ENCODE measurements around the gene RNPS1. TPM values are rescaled to one million over a fixed set of nuclear protein-coding genes. Genes with fewer than 3 reads are reported as not detected.

Gene RNPS1
- total RNA-seq, 1 experiment from 2014 or later: 250 TPM

DNA sequence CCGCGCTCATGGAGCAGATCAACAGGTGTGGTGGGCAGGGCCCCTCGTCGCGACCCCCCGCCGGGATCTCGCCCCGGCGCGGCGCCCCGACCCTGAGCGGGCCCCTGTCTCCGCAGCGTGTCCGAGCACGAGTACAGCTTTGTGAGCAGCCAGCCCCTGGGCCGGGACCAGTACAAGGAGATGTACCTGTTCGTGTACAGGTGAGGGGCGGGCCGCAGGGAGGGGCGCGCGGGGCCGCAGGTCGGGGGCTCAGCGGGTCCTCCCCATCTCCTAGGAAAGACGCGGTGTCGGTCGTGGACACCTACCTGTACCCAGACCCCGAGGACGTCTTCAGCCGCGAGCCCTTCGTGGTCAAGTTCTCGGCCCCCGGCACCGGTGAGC lies 30.8 kb downstream of the RNPS1 start:
- DNase-seq: no peak
- Histone ChIP-seq H3K9me2 (ENCODE audit: insufficient read depth) (no peaks in the 10 kb centered on the region), H3K27me3 (ENCODE audit: insufficient read depth, low read depth) (no peaks in the 10 kb centered on the region), H3K4me2 (no peak overlapping the region), H3K27ac (no peak overlapping the region), H4K20me1 (ENCODE audit: insufficient read depth) (peaks cover 17% of the 10 kb centered on the region; the same call in 1 of the 2 replicates), H3K4me3 (no peak overlapping the region), H3K36me3 (ENCODE audit: low read depth) (no peaks in the 10 kb centered on the region; the same call in 1 of the 2 replicates), H3K9me3 (ENCODE audit: insufficient read depth, low read depth) (no peaks in the 10 kb centered on the region), H2AFZ (no peak overlapping the region), H3K79me2 (ENCODE audit: low read depth) (no peaks in the 10 kb centered on the region), H3F3A (ENCODE audit: insufficient read depth, low read depth) (peaks cover 32% of the 10 kb centered on the region), H3K4me1 (replicated peaks; ENCODE audit: insufficient read depth) (no peaks in the 10 kb centered on the region)
- ChIA-PET CTCF (no interaction called here), POLR2A (ENCODE audit: unreplicated experiment) (no interaction called here)
- no TSS peak for BruUV-seq (replicated peaks)
- no peak for TF ChIP-seq EZH2 (IDR thresholded peaks at IDR 0.05; ENCODE audit: low read depth)
- TF ChIP-seq, protein P1, sequence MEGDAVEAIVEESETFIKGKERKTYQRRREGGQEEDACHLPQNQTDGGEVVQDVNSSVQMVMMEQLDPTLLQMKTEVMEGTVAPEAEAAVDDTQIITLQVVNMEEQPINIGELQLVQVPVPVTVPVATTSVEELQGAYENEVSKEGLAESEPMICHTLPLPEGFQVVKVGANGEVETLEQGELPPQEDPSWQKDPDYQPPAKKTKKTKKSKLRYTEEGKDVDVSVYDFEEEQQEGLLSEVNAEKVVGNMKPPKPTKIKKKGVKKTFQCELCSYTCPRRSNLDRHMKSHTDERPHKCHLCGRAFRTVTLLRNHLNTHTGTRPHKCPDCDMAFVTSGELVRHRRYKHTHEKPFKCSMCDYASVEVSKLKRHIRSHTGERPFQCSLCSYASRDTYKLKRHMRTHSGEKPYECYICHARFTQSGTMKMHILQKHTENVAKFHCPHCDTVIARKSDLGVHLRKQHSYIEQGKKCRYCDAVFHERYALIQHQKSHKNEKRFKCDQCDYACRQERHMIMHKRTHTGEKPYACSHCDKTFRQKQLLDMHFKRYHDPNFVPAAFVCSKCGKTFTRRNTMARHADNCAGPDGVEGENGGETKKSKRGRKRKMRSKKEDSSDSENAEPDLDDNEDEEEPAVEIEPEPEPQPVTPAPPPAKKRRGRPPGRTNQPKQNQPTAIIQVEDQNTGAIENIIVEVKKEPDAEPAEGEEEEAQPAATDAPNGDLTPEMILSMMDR (conservative IDR thresholded peaks at IDR 0.05): no peak
- intact Hi-C loops (cut with micrococcal nuclease; ENCODE audit: unreplicated experiment): no loop called here

DNA sequence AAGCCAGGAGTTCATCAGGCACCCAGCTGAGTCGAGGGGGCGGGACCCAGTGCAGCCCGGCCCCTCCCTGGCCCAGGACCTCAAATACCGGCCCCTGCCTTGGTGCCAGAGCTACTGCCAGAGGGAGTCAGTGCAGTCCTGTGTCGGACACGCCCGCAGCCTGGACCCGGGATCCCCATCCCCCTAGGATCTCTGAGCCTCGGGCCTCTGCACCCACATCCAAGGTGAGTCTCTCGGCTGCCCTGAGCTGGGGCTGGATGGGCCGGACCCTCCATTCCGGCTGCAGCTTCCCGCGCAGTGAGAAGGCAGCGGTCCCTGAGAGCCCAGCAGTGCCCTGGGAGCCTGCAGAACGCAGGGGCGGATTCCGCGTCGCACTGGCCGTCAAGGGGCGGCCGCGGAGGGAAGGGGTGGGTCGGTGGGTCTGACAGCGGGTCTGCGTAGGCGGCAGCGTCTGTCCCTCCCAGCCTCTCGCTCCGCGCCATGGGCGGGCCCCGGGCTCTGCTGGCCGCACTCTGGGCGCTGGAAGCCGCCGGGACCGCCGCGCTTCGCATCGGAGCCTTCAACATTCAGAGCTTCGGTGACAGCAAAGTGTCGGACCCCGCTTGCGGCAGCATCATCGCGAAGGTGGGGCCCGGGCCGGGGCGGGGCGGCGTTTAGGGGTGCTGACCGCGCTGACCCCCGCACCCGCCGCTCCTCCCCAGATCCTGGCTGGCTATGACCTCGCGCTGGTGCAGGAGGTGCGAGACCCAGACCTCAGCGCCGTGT lies 31.4 kb downstream of the RNPS1 start, which contains the start of gene DNASE1L2:
Gene DNASE1L2 (plus strand): TSS at position 108 of the 765 bp plus-strand sequence. CDS start 373 bp downstream, at position 481.
- Histone ChIP-seq H3K79me2 (ENCODE audit: low read depth) (no peaks in the 10 kb centered on the region), H3K4me3 (no peak within 1 kb of the TSS), H3F3A (ENCODE audit: insufficient read depth, low read depth) (peaks cover 31% of the 10 kb centered on the region), H3K27me3 (ENCODE audit: insufficient read depth, low read depth) (no peaks in the 10 kb centered on the region), H3K4me1 (replicated peaks; ENCODE audit: insufficient read depth) (no peaks in the 10 kb centered on the region), H3K36me3 (ENCODE audit: low read depth) (no peaks in the 10 kb centered on the region), H3K9me3 (ENCODE audit: insufficient read depth, low read depth) (no peaks in the 10 kb centered on the region), H3K27ac (no peak within 1 kb of the TSS), H3K9me2 (ENCODE audit: insufficient read depth) (no peaks in the 10 kb centered on the region), H2AFZ (no peak within 1 kb of the TSS), H3K4me2 (no peak within 1 kb of the TSS), H4K20me1 (ENCODE audit: insufficient read depth) (peaks cover 17% of the 10 kb centered on the region; the same call in 1 of the 2 replicates)
- intact Hi-C loops (cut with micrococcal nuclease; ENCODE audit: unreplicated experiment): no loop called here
- no peak for DNase-seq
- BruUV-seq (replicated peaks): no TSS peak
- TF ChIP-seq, protein P1 (conservative IDR thresholded peaks at IDR 0.05): no peak
- no peak for TF ChIP-seq EZH2 (IDR thresholded peaks at IDR 0.05; ENCODE audit: low read depth)
- ChIA-PET POLR2A (ENCODE audit: unreplicated experiment) (interaction anchor here (0.6 kb wide), 1 partner anchor 14 kb away, joined by 4 read pairs; no protein-coding TSS in a partner anchor), CTCF (no interaction called here)

DNA sequence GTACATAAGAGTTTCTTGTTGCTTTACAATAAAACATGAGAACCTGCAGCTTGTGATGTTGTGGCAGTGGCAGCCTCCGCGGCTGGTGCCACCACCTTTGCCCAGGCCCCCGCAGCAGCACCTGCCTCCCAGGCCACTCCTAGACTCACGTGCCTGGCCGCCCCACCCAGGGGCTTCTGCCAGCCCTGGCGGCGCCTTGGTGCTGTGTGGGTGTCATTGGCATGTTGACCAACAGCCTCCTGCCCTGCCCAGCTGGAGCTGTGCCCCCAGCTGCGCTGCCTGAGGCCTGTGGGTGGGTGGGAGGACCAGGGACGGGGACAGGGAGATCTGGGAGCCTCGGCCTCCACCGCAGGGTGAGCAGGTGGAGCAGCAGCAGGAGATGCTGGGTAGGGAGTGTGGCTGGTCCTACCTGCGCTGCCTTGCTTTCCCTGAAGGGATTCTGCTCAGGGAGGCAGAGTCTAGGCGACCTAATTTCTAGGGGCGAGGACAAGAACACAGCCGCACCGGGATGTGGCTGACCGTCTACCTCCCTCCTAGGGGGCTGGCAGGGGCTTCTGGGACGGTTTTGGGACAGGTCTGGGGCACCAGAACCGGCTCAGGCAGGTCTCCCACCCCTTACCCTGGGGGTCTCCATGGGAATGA lies 32.1 kb downstream of the RNPS1 start:
- ChIA-PET CTCF (no interaction called here), POLR2A (ENCODE audit: unreplicated experiment) (no interaction called here)
- H3K4me2 ChIP-seq: no peak overlapping the region
- no peaks in the 10 kb centered on the region for H3K79me2 ChIP-seq (ENCODE audit: low read depth)
- DNase-seq: no peak
- no TSS peak for BruUV-seq (replicated peaks)
- peaks cover 27% of the 10 kb centered on the region for H3F3A ChIP-seq (ENCODE audit: insufficient read depth, low read depth)
- intact Hi-C loops (cut with micrococcal nuclease; ENCODE audit: unreplicated experiment): no loop called here
- no peaks in the 10 kb centered on the region for H3K9me3 ChIP-seq (ENCODE audit: insufficient read depth, low read depth)
- no peak overlapping the region for H2AFZ ChIP-seq
- no peaks in the 10 kb centered on the region for H3K9me2 ChIP-seq (ENCODE audit: insufficient read depth)
- H3K27me3 ChIP-seq (ENCODE audit: insufficient read depth, low read depth): no peaks in the 10 kb centered on the region
- no peak overlapping the region for H3K27ac ChIP-seq
- H3K36me3 ChIP-seq (ENCODE audit: low read depth): no peaks in the 10 kb centered on the region
- no peaks in the 10 kb centered on the region for H3K4me1 ChIP-seq (replicated peaks; ENCODE audit: insufficient read depth)
- peaks cover 18% of the 10 kb centered on the region for H4K20me1 ChIP-seq (ENCODE audit: insufficient read depth)
- H3K4me3 ChIP-seq: no peak overlapping the region
- TF ChIP-seq, protein P1 (conservative IDR thresholded peaks at IDR 0.05): no peak
- TF ChIP-seq EZH2 (IDR thresholded peaks at IDR 0.05; ENCODE audit: low read depth): no peak

Data from PC-9 (cell line).